Cortex of kidney (tissue), 1 donor: Measurements from ENCODE around the gene PAM.

Experiments used
- DNase-seq: peaks from one replicate; lab custom pipeline; 2025; lab: John Stamatoyannopoulos, UW

The PAM gene

GRCh38 chr5:102815084-102815483 is 60.0 kb downstream of the PAM start:
- DNase-seq: no peak

DNA sequence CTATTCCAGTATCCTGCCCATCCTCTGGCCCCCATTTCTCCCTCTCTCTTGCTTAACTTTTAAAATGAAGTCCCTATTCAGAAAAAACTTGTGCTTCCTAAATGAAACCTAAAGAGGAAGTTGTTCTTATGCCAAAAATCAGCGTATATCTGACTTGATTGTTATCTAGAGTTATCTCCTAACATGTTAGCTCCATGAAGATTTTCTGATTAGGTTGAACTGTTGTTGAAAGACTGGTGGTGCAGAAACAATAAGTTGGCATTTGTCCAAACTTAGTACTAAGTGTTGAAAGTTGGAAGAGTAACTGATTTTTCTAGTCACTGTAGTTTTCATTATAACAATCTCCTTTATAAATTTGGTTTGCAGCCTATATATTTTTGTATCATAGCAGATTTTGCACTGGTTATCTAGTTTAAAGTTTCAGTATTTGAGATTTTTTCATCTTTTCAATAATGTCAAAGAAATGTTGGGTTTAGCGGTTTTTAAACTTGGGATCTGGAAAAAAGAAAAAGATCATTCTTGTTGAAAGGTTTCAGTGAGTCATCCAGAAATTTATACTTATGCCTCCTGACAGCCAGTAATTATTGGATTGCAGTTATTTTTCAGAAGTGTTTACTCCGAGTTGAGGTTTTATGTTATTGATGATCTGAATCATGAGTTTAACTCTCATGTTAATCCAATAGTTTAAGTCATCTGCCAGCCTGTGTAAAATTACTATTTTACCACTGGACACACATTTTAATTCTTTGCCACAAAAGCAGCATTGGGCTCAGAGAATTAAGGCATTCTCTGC is 60.6 kb downstream of the PAM start:
- no peak for DNase-seq

DNA sequence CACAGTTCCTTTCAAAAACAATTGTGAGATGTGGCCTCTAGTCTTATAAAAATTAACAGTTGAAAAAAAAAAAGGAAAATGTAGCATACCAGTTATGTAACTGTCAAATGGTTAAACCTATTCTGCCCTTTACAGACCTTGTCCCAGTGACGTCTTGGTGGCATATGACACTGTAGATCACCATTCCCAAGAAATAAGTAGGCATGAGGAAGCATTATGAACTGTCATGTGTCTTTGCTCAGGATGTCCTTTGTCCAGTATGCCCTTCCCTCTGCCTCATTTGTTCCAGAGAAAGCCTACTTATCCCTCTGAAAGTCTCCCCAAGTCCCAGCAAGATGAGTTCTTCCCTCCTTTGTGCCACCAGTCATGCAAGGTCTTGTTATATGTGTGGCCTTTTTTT is 63.2 kb downstream of the PAM start:
- no peak for DNase-seq

GRCh38 chr5:102818934-102819333 is 63.8 kb downstream of the PAM start:
- DNase-seq: no peak

DNA sequence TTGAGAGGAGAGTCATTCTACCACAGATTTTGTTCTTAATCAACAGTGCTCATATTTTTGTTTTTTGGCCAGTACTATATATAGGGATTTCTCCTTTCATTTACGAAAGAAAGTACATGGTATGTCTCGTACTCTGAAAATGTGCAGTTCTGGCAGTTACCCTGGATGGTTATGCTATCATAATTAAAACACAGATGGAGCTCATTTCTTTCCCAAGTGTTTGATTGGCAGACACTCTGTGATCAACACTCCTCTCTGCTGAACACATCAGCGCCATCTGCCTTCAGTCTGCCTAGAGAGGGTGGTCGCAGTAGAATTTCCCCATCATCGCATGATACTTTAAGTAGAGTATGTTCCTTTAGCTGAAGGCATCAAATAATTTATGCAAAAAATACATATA is 64.5 kb downstream of the PAM start:
- no peak for DNase-seq

DNA sequence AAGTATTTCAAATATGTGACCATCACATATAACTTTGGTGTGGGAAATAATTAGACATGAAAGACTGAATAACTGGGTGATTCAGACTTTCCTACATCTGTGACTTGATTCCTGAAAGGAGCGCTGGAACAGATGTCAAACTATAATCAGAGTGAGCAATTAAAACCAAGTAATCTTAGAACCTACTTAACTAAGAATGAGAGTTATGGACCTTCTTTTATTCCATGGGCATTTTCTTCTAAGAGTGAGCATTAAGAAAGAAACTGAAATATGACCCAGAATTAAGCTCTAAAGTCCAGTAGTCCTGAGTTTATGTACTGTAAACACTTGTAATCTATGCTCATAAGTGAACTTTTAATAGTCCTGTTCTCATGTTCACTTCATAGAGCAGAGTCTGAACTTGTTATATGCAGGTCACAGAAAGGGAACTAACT is 68.4 kb downstream of the PAM start:
- DNase-seq: no peak

DNA sequence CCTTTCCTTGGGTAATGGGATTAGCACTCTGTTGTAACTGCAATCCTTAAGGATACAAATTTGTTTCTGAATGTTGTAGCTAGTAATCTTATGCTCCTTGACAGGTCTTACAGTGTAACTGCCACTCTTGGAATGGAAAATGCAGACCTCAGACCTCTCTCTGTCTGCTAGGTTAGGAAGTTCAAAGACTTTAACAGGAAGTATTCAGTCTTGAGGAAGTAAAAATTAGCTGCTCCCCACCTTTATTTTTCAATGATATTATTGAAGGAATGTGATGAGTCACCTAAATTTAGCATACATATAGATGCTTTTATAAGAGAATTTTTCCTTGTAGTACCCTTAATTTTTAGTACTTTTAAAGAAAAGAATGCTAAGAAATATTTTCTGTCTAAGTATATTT is 71.5 kb downstream of the PAM start:
- DNase-seq: no peak

- DNase-seq: no peak
Observed at GRCh38 chr5:102830241-102830640, 75.1 kb downstream of the PAM start.

GRCh38 chr5:102832445-102832844 is 77.3 kb downstream of the PAM start:
- DNase-seq: no peak

GRCh38 chr5:102833146-102833545 is 78.0 kb downstream of the PAM start:
- DNase-seq: no peak

- no peak for DNase-seq
Observed at GRCh38 chr5:102834438-102834964, 79.4 kb downstream of the PAM start.

DNA sequence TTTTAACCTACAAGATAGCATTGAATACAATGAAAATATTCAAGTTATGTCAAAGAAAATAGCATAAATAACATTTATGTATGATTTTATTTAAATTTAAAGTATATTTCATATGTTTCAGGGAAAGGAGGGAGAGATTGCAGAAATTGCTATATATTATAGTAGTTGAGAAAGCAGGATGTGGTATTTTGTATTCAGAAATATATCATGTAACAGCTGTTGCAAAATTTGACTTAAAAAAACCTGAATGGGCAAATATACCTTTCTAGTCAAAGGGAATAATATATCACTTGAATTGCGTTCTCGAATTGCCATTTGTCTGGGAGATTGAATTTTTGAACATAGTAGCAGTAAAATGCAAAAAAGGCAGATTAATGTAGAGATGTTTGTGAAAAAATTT is 80.6 kb downstream of the PAM start:
- no peak for DNase-seq

DNA sequence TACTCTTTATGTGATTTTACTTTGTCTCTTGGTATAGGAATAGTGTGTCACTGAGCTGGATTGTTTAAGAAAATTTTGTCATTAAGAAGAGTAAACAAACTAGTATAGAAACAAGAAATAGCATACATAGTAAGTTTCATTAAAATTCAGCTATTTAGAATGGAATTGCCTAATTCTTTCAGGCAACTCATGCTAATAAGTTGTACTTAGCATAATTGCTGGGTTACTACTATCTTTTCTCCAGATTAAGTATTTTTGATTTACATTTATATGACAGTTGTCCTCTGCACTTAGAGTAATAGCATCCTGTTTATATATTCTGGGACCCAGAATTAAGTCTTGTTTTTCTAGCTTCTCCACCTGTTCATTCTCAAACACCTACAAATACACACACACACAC is 85.9 kb downstream of the PAM start:
- DNase-seq: no peak

GRCh38 chr5:102843997-102844396 is 88.9 kb downstream of the PAM start:
- DNase-seq: no peak

DNA sequence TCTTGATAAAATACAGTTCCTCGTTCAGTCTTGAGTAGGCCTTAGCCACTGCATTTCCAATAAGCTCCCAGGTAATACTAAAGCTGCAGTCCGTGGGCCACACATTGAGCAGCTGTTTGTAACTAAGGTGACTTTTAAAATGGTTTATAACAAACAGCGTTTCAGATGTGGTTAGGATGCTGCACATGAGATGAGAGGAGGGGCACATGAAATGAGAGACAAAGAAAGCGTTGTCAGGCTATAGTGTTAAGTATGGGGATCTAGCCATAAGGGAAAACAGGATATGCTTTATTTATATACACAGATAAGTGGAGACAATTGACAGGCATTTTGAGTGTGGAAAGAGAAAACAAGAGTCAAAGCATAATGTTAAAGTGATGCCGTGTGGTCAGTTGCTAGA is 89.9 kb downstream of the PAM start:
- no peak for DNase-seq

DNA sequence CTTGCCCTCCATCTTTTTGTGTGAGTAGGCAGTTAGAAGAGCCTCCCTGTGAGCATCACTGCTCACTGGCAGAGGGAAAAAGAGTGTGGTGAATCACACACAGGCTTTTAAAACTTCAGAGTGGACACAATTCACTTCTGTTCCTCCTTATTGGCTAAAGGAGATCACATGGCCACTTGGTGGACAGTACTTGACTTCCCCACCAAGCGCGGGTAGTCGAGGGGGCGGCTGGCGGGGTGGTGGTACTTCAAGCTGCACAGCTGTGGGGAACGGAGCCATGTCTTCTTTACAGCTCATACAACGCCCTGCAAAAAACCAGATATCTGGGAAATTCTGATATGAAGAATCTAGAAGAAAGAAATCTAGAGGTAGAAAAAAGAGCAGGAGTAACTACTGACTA is 95.4 kb downstream of the PAM start:
- DNase-seq: no peak

DNA sequence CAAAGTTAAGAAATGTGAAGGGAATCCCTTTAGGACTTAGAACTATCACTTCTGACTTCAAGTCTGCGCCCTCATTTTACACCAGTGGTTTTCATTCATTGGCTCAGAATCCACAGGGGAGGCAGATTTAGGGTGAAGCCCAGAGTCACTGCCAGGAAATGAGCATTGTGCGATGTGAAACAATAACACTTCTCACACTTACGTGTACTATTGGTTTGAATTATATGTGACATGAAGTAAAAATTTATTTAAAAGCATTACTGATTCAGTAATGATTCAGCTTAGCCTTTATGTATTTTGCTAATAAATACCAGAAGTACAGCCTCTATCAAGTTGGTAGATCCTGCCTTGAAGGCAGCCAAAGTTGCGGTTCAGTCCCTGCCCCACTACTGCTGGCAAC is 98.6 kb downstream of the PAM start:
- DNase-seq: no peak

- DNase-seq: no peak
Observed at GRCh38 chr5:102855681-102856388, 100.7 kb downstream of the PAM start.

DNA sequence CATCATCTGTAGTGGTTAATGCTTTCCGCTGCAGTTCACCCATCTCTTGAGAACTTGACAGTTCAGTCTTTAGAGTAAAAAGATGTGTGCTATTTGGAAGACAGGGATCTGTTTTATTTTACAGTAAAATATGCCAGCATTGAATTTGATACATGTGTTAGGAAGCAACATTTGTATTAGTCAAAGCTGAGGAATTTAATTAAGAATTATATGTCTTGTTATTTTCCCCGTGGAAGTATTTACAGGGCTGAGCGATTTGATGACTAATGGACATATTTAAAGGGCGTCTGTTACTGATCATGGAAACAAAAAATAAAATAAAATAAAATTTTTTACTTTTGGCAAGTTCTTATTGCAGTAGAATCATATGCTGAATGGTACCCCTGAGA is 101.3 kb downstream of the PAM start:
- no peak for DNase-seq

- DNase-seq: no peak
Observed at GRCh38 chr5:102857076-102857818, 102.1 kb downstream of the PAM start.

DNA sequence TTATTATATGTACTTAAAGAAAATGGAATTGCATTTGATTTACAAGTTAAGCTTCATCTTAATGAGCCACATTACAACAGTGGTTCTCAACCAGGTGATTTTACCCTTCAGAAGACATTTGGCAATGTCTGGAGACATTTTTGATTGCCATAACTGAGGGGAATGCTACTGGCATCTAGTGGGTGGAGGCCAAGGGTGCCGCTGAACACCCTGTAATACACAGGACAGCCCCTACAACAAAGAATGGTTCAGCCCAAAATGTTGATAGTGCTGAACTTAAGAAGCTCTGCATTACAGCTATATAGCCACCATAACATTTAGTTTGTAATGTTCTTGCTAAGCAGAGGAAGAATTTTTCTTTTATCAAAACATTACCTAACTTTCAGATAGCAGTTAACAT is 103.1 kb downstream of the PAM start:
- DNase-seq: no peak

DNA sequence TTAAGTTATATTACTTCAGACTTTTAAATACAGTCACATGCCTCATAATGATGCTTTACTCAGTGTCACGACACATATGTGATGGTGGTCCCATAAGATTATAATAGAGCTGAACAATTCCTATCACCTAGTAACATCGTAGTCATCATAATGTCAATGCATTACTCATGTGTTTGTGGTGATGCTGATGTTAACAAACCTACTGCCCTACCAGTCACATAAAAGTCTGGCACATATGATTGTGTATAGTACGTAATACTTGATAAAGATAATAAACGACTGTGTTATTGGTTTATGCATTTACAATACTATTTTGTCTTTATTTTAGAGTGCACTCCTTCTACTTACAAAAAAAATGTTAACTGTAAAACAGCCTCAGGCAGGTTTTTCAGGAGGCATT is 103.7 kb downstream of the PAM start:
- no peak for DNase-seq

GRCh38 chr5:102860035-102860434 is 104.9 kb downstream of the PAM start:
- DNase-seq: no peak
